ENCODE results near the gene DGAT2. TPM values are rescaled to one million over a fixed set of nuclear protein-coding genes. Genes with fewer than 3 reads are reported as not detected.

The DGAT2 gene
- polyA plus RNA-seq, 1 donor (not counting 4 experiments of a cell fraction or from before 2014, with no cell fraction given) = 1.8 TPM

- dilution Hi-C loops (cut with MboI; ENCODE audit: extremely low pct_ligation_motif_present, low sequenced_read_pairs) = no loop called here
- no peak for FAIRE-seq
- H3K27me3 ChIP-seq (ENCODE audit: control insufficient read depth, extremely low read depth, insufficient read depth, low read length) = no peaks in the 10 kb centered on the region
Observed at GRCh38 chr11:75781831-75782230, 13.3 kb downstream of the DGAT2 start.

GRCh38 chr11:75782540-75783263 is 14.1 kb downstream of the DGAT2 start:
- H3K36me3 ChIP-seq (ENCODE audit: control insufficient read depth in 2 of 2, extremely low read depth in 1 of 2, insufficient read depth in 2 of 2, low read length in 2 of 2) = no peaks in the 10 kb centered on the region
- H3K9me1 ChIP-seq (ENCODE audit: control insufficient read depth, extremely low read depth, insufficient read depth, low read length) = no peaks in the 10 kb centered on the region
- no peak overlapping the region for H3K9ac ChIP-seq (ENCODE audit: control insufficient read depth, extremely low read depth, insufficient read depth, low read length)
- dilution Hi-C loops (cut with MboI; ENCODE audit: extremely low pct_ligation_motif_present, low sequenced_read_pairs) = no loop called here
- no peaks in the 10 kb centered on the region for H3K9me3 ChIP-seq (ENCODE audit: control insufficient read depth, low read depth, low read length)
- H3K4me2 ChIP-seq (ENCODE audit: control insufficient read depth, extremely low read depth, insufficient read depth, low read depth, low read length) = no peak overlapping the region
- no peak for FAIRE-seq
- peaks cover 2% of the 10 kb centered on the region for H3K4me1 ChIP-seq (ENCODE audit: control insufficient read depth, extremely low read depth, insufficient read depth, low read length)
- H2AFZ ChIP-seq (ENCODE audit: control insufficient read depth, low read length) = no peak overlapping the region
- DNase-seq (ENCODE audit: low read depth, low spot score) = no peak
- H3K4me3 ChIP-seq (ENCODE audit: control insufficient read depth in 2 of 3, extremely low read depth in 1 of 3, insufficient read depth in 2 of 3, low read depth in 1 of 3, low read length in 3 of 3) = no peak overlapping the region
- no peaks in the 10 kb centered on the region for H4K20me1 ChIP-seq (ENCODE audit: control insufficient read depth, extremely low read depth, insufficient read depth, low read length)
- TF ChIP-seq EZH2 (IDR thresholded peaks at IDR 0.05; ENCODE audit: low read length) (no peak), CTCF (optimal IDR thresholded peaks at IDR 0.05 in 1 of 3, IDR thresholded peaks at IDR 0.05 in 1 of 3, conservative IDR thresholded peaks at IDR 0.05 in 1 of 3; ENCODE audit: extremely low read depth in 1 of 3, insufficient read depth in 2 of 3, low read length in 3 of 3) (no peak)
- H3K27ac ChIP-seq (ENCODE audit: control insufficient read depth, insufficient read depth, low read length) = no peak overlapping the region
- no peaks in the 10 kb centered on the region for H3K79me2 ChIP-seq (ENCODE audit: control insufficient read depth, insufficient read depth, low read length)
- no peaks in the 10 kb centered on the region for H3K27me3 ChIP-seq (ENCODE audit: control insufficient read depth, extremely low read depth, insufficient read depth, low read length)

More at GRCh38 chr11:75781831-75782230, 13.3 kb downstream of the DGAT2 start:
- Histone ChIP-seq H2AFZ (ENCODE audit: control insufficient read depth, low read length) (no peak overlapping the region), H3K9me3 (ENCODE audit: control insufficient read depth, low read depth, low read length) (no peaks in the 10 kb centered on the region), H3K27ac (ENCODE audit: control insufficient read depth, insufficient read depth, low read length) (no peak overlapping the region), H3K4me3 (ENCODE audit: control insufficient read depth in 2 of 3, extremely low read depth in 1 of 3, insufficient read depth in 2 of 3, low read depth in 1 of 3, low read length in 3 of 3) (no peak overlapping the region), H3K9me1 (ENCODE audit: control insufficient read depth, extremely low read depth, insufficient read depth, low read length) (no peaks in the 10 kb centered on the region), H3K9ac (ENCODE audit: control insufficient read depth, extremely low read depth, insufficient read depth, low read length) (no peak overlapping the region), H3K4me1 (ENCODE audit: control insufficient read depth, extremely low read depth, insufficient read depth, low read length) (peaks cover 8% of the 10 kb centered on the region), H3K36me3 (ENCODE audit: control insufficient read depth in 2 of 2, extremely low read depth in 1 of 2, insufficient read depth in 2 of 2, low read length in 2 of 2) (no peaks in the 10 kb centered on the region), H3K79me2 (ENCODE audit: control insufficient read depth, insufficient read depth, low read length) (no peaks in the 10 kb centered on the region), H4K20me1 (ENCODE audit: control insufficient read depth, extremely low read depth, insufficient read depth, low read length) (no peaks in the 10 kb centered on the region), H3K4me2 (ENCODE audit: control insufficient read depth, extremely low read depth, insufficient read depth, low read depth, low read length) (no peak overlapping the region)
- DNase-seq (ENCODE audit: low read depth, low spot score) = no peak
- TF ChIP-seq CTCF (optimal IDR thresholded peaks at IDR 0.05 in 1 of 3, IDR thresholded peaks at IDR 0.05 in 1 of 3, conservative IDR thresholded peaks at IDR 0.05 in 1 of 3; ENCODE audit: extremely low read depth in 1 of 3, insufficient read depth in 2 of 3, low read length in 3 of 3) = no peak
- TF ChIP-seq EZH2 (IDR thresholded peaks at IDR 0.05; ENCODE audit: low read length) = no peak
